Left renal cortex interstitium (tissue), 4 donors: ENCODE measurements around the gene LEMD3. TPM values are rescaled to one million over a fixed set of nuclear protein-coding genes. Genes with fewer than 3 reads are reported as not detected.

Experiments used
- DNase-seq, 4 donors: peaks; one replicate each; pipeline ENCODE4 v3.0.0-alpha.2; 2013; ENCODE audit warnings: low read depth in 4 of 4, low spot score in 2 of 4, missing footprints in 1 of 4
- polyA plus RNA-seq, 4 donors: library from polyadenylated mRNA; unstranded; fragments of 120-200 nt; gene quantifications; one replicate each; pipeline ENCODE4 v1.2.1, GENCODE V29; 2013; ENCODE audit not compliant: insufficient read length in 4 of 4

LEMD3 gene
- polyA plus RNA-seq, 4 donors = 38.3 to 43.8 (median 40.4) TPM

GRCh38 chr12:65168681-65169319 is 583 bp upstream of the LEMD3 start:
- peak in 1 of 4 donors; percentile 53 for DNase-seq

DNA sequence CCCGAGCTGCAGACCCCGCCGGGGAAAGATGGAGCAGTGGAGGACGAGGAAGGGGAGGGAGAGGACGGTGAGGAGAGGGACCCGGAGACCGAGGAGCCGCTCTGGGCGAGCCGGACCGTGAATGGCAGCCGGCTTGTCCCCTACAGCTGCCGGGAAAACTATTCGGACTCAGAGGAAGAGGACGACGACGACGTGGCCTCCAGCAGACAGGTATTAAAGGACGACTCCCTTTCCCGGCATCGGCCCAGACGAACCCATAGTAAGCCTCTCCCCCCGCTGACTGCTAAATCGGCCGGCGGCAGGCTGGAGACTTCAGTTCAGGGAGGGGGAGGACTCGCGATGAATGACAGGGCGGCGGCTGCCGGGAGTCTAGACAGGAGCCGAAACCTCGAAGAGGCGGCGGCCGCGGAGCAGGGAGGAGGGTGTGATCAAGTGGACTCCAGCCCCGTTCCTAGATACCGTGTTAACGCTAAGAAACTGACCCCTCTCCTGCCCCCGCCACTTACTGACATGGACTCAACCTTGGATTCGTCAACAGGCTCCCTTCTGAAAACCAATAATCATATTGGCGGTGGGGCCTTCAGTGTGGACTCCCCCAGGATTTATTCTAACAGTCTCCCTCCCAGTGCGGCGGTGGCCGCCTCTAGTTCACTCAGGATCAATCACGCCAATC is 962 bp downstream of the LEMD3 start:
- DNase-seq = peak in 3 of 4 donors; percentile 13 to 28 (median 23)

GRCh38 chr12:65171073-65171472 is 1.7 kb downstream of the LEMD3 start:
- DNase-seq = no peak

DNA sequence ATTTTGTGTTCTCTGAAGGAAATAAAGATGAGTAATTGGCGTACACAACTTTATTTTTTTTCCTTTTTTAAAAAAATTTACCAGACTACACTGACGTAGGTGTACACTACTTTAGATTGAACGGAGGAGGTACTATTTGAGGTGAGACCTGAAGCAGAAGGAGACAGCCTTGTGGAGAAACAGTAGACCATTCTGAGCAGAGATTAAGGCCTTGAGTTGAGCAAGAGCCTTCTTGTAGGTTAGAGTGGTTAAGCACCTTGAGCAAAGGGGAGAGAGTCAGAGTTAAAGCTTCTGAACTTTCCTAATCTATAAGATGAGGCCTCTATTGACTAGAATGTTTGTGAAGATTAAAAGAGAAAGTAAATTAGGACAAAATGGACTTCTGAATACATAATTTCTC is 2.5 kb downstream of the LEMD3 start:
- DNase-seq = no peak

GRCh38 chr12:65175385-65175784 is 6.0 kb downstream of the LEMD3 start:
- DNase-seq = no peak

DNA sequence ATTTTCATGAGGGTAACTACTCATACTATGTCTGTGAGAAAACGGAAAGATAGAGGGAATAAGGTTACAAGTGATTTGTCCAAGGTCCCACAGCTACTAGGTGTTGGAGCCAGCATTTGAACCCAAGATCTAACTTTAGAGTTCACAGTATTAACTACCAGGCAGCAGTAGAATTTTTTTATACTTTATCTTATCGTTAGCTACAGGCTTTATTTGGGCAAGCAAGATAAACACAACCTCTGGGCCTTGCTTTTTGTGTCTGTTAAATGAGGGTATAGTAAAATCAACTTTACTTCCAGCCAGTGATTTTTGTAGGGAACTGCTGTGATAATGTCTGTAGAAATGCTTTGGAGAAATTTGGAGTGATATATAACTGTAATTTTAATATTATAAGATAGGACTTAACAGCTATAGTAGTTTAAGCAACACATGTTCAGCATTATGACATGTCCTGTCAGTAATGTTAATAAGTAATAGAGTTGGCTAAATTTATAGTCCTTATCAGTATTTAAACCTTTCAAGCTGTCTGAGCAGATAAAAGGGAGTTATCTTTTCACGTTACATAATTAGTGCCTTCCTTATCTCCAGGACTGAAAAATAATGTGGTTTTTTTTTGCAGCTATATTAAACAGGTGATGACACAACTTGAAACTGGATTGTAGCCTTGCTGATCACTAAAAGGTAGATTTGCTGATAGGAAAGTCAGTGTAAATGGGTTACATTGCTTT is 12.8 kb downstream of the LEMD3 start:
- DNase-seq = no peak

- DNase-seq = no peak
These were observed 14.9 kb downstream of the LEMD3 start for GRCh38 chr12:65184176-65184857.

- DNase-seq = no peak
These were observed 15.5 kb downstream of the LEMD3 start for GRCh38 chr12:65184858-65185229.

DNA sequence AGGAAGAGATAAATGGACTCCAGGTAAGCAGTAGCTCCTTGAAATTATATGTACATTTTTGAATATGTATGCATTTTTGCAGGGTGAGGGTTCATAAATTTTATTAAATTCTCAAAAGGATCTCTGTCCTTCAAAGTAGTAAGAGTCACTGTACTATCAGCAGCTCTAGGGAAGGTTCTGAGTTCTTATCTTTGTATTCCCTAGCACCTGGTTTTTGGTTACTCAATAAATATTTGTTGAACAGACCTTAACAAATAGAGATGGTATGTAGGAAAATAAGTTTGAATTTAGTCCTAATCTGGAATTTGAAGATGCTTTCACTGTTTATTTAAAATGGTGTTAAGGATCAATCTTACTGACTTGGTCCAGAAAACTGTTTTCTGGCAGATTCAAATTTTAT is 18.3 kb downstream of the LEMD3 start:
- no peak for DNase-seq

GRCh38 chr12:65188179-65188701 is 18.9 kb downstream of the LEMD3 start:
- no peak for DNase-seq

GRCh38 chr12:65189028-65189718 is 19.8 kb downstream of the LEMD3 start:
- DNase-seq = no peak

- no peak for DNase-seq
These were observed 23.7 kb downstream of the LEMD3 start for GRCh38 chr12:65192963-65193516.

GRCh38 chr12:65194949-65195348 is 25.6 kb downstream of the LEMD3 start:
- no peak for DNase-seq

- DNase-seq = no peak
These were observed 26.1 kb downstream of the LEMD3 start for GRCh38 chr12:65195387-65196055.

DNA sequence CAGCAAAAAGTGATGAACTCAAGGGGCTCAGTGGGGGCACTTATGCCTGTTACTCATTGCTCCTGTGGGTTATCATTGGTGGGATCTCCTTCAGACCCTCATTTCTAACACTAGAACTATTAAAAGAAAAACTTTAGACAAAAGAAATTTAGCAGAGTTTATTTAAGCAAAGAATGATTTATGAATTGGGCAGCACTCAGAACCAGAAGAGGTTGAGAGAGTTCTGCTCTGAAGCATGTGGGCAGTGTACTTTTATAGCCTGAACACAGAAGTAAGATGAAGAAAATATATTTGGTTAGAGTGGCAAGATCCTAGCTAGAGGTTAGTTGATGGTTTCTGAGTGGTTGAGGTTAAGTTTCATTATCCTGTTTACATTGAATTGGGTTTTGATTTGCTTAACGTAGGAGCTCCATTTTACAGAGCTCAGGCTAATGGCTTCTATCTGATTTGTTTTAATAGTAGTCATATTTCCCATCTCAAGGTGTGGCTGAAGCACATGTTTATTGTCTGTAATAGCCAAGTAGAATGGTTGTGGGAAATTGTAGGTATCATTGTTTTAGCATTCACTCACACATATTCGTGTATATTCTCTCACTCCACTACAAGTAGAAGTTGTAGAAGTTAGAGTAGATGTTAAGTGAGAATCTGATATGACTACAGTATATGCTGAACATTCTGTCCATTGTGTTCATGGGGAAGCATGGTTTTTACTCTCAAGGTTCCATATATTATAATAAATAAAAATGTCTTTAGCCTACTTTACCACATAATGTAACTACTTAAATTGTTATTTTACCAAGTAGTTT is 27.6 kb downstream of the LEMD3 start:
- no peak for DNase-seq

- DNase-seq = no peak
These were observed 30.2 kb downstream of the LEMD3 start for GRCh38 chr12:65199604-65200003.

- DNase-seq = no peak
These were observed 30.8 kb downstream of the LEMD3 start for GRCh38 chr12:65200007-65200665.

DNA sequence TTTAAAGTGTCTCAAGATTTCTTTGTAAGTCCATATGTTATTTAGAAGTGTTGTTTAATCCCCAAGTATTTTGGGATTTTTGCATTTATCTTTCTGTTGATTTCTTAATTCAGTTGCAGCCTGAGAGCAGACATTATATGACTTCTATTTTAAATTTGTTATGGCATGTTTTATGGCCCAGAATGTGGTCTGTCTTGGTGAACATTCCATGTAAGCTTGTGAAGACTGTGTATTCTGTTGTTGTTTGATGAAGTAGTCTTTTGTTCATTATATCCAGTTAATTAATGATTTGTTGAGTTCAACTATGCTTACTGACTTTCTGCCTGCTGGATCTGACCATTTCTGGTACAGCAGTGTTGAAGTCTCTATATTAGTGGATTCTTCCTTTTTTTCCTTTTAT is 34.0 kb downstream of the LEMD3 start:
- no peak for DNase-seq
